ENCODE results near the gene ZNF799.
"Not testable (repeated sequence)": the region's sequence is repeated elsewhere in the genome, so short reads cannot be mapped to it uniquely, and the experiment has no call there.

Gene ZNF799

DNA sequence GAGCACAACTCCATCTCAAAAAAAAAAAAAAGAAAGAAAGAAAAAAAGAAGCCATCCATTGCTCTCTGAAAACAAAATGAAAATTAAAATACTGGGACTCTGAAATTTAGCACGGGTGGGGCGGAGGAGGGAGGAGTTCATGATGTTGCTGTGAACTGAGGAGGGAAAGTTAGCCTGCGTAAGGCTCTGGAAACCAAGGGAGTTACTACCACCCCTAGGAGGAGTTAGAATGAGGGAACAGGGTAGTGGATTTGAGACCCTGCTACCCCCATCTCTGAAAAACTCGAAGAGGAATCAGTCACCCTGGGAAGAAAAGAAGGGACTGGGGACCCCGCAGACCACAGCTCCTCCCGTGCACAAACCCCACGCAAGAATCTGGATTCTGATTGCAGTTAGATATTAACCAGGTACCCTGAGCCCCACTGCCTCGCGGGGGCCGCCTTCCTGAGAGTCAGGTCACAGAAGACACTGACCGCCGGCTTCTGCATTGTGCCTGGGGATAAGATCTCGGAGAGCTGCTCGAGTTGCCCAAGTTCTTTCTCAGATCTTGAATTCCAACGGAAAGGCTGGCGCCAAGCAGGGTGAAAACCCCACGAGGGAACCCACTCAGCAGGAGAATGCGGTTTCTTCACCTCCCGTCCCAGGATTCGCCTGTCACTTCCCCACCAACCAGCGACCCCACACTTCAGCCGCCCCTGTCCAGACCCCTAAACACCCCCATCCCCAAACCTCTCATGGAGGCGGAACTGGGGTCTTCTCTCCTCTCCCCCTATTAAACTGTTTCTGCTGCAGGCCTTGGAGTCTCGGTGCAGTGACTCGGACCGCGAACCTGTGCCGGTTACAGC lies 36.5 kb downstream of the ZNF799 start:
- peak in 16 of 56 donors; percentile 2 to 36 (median 26) for DNase-seq

DNA sequence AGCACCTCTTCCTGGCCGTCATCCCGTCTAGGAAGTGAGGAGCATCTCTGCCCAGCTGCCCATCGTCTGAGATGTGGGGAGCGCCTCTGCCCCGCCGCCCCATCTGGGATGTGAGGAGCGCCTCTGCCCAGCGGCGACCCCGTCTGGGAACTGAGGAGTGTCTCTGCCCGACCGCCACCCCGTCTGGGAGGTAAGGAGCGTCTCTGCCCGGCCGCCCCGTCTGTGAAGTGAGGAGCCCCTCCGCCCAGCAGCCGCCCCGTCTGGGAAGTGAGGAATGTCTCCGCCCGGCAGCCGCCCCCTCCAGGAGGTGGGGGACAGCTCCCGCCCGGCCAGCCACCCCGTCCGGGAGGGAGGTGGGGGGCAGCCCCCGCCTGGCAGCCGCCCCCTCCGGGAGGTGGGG lies 38.8 kb downstream of the ZNF799 start:
- not testable (repeated sequence) for DNase-seq

DNA sequence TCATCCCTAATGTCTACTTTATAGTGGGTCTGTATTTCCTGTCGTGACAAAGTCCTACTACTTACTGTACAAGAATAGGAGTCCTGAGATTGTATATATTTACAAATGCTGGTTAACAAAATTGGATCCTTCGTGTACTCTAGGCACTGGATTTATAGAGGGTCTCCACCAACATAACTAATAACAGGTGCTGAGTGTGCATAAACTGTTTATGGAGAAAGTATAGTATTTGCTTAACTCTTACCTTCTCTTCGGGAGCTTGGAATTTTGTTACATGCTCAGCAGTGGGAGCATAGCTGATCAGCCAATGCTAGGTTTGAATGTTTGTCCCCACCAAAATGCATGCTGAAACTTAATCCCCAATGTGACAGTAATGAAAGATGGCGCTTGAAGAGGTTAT lies 47.7 kb downstream of the ZNF799 start:
- no peak for DNase-seq

DNA sequence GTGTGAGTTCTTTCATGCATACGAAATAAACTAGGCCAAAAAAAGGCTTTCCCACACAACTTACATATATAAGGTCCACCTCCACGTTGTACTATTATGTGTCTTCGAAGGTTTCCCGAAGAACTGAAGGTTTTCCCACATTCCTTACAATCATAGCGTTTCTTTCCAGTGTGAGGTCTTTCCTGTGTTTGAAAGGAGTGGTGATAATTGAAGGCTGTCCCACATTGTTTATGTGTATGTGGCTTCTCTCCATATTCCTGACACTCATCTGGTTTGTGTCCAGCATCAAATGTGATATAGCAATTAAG lies 50.2 kb downstream of the ZNF799 start:
- DNase-seq: no peak

DNA sequence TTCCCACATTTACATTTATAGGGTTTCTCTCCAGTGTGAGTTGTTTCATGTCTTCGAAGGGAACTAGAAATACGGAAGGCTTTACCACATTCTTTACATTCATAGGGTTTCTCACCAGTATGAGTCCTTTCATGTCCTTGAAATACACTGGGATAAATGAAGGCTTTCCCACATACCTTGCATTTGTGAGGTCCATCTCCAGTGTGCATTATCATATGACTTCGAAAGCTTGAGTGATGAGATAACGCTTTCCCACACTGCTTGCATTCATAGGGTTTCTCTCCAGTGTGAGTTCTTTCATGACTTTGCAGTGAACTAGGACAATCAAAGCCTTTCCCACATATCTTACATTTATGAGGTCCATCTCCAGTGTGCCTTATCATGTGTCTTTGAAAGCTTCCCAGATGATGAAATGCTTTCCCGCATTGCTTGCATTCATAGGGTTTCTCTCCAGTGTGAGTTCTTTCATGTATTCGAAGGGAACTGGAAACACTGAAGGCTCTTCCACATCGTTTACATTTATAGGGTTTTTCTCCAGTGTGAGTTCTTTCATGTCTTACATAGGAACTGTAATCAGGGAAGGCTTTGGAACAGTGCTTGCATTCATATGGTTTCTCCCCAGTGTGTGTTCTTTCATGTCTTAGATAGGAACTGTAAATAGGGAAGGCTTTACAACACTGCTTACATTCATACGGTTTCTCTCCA lies 50.7 kb downstream of the ZNF799 start:
- no peak for DNase-seq

DNA sequence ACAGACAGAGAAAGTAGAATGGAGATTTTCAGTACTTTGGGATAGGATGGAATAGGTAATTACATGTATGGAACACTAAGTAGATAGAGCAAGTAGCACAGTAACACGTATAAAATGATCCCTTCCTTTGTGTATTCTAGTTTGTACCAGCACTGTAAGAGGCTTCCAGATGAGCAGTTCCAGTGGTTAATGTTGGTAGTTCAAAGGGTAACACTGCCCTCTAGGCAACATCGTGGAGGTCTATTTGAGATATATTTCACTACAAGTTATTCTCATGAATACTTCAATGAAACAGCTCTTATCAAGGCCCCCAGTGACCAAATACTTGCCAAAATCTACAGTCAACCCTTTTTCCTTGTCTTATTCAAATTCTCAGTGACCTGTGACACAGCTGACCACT lies 54.2 kb downstream of the ZNF799 start:
- DNase-seq: no peak

DNA sequence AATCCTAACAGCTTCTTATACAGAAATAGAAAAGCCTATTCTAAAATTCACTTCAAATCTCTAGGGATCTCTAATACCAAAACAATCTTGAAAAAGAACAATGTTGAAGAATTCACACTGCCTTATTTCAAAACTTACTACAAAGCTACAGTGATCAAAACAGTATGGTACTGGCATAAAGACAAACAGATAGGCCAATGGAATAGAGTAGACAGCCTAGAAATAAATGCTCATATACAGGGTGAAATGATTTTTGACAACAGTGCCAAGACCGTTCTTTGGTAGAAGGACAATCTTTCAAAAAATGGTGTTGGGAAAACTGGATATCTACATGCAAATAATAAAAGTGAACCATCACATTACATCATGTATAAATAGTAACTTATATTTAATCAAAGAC lies 55.9 kb downstream of the ZNF799 start:
- DNase-seq: no peak
